Chondrocyte (in vitro differentiated cells): Measurements from ENCODE around the gene CPNE6. TPM values are rescaled to one million over a fixed set of nuclear protein-coding genes. Genes with fewer than 3 reads are reported as not detected.

Experiments
- DNase-seq: peaks from one replicate; pipeline ENCODE4 v3.0.0; 2021; ENCODE audit warnings: mixed read lengths, low spot score
- H3K27ac Mint-ChIP-seq: one replicate; pipeline ENCODE4 v1.8.0; 2021; ENCODE audit warnings: mild to moderate bottlenecking, moderate library complexity, mixed read lengths; ENCODE audit not compliant: unreplicated experiment
- H3K27me3 Mint-ChIP-seq: 2 replicates; pipeline ENCODE4 v1.8.0; 2021; ENCODE audit warnings: low read depth, mixed read lengths
- H3K36me3 Mint-ChIP-seq: 2 replicates; pipeline ENCODE4 v1.8.0; 2021; ENCODE audit warnings: low read depth, mixed read lengths
- H3K4me1 Mint-ChIP-seq: 2 replicates; pipeline ENCODE4 v1.8.0; 2021; ENCODE audit warnings: low read depth, mild to moderate bottlenecking, mixed read lengths
- H3K4me3 Mint-ChIP-seq: one replicate; pipeline ENCODE4 v1.8.0; 2021; ENCODE audit warnings: mild to moderate bottlenecking, moderate library complexity, mixed read lengths; ENCODE audit not compliant: unreplicated experiment
- H3K9me3 Mint-ChIP-seq: 2 replicates; pipeline ENCODE4 v1.8.0; 2021; ENCODE audit warnings: low read depth, mixed read lengths
- CTCF ChIP-seq: fragments of 200-600 bp; sonication (generic); IDR thresholded peaks from 2 replicates; pipeline ENCODE4 v1.5.0; 2021; ENCODE audit warnings: antibody characterized with exemption, mild to moderate bottlenecking, moderate library complexity
- total RNA-seq: library from RNA; stranded (reverse); gene quantifications from 3 replicates; pipeline ENCODE4 v1.2.1, GENCODE V29; 2021

The CPNE6 gene
- total RNA-seq, 1 donor from 2014 or later = not detected

GRCh38 chr14:24074625-24075484 is 3.5 kb downstream of the CPNE6 start:
- H3K4me1 Mint-ChIP-seq = no peaks in the 10 kb centered on the region
- H3K36me3 Mint-ChIP-seq = no peaks in the 10 kb centered on the region
- no peak overlapping the region for H3K27ac Mint-ChIP-seq
- DNase-seq = no peak
- no peaks in the 10 kb centered on the region for H3K9me3 Mint-ChIP-seq
- no peak for TF ChIP-seq CTCF
- peaks cover 29% of the 10 kb centered on the region for H3K27me3 Mint-ChIP-seq
- no peak overlapping the region for H3K4me3 Mint-ChIP-seq

DNA sequence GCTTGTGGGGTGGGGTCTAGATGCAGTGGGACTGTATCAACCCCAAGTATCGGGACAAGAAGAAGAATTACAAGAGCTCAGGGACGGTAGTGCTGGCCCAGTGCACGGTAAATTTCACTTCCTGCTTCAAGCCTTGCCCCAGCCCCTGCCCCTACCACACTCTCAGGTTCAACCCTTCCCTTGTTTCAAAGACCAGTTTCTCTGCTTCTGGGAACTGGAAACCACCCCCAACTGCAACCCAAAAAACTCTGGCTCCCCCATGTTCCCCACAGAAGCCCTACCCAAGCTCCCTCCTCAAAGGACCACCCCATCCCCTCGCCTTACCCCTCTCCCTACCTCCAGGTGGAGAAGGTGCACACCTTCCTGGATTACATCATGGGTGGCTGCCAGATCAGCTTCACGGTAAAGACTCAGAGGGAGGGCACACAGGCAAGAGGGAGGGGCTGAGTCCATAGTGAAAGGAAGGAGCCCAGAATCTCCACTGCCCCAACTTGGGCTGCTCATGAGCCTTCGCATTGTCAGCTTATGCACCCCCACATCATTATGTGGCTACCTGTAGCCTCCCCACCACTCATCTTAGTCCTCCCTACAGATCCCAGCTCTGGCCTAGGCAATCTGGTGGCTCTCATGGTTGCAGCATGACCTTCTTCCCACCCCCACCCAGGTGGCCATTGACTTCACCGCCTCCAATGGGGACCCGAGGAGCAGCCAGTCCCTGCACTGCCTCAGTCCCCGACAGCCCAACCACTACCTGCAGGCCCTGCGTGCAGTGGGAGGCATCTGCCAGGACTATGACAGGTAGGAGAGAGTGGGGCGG is 4.3 kb downstream of the CPNE6 start:
- Mint-ChIP-seq H3K27ac (no peak overlapping the region), H3K9me3 (no peaks in the 10 kb centered on the region), H3K4me1 (peaks cover 1% of the 10 kb centered on the region), H3K4me3 (no peak overlapping the region), H3K27me3 (peaks cover 28% of the 10 kb centered on the region), H3K36me3 (no peaks in the 10 kb centered on the region)
- no peak for DNase-seq
- TF ChIP-seq CTCF = no peak

DNA sequence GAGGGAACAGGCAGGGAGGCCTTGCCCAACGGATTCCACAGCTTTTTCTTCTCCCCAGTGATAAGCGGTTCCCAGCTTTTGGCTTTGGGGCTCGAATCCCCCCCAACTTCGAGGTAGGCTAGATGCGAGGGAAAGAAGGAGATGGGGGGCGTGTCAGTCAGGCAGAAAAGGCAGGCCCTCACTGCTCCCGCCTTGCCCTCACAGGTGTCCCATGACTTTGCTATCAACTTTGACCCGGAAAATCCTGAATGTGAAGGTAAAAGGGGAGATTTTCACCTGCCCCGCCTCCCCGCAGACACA is 4.9 kb downstream of the CPNE6 start:
- no peaks in the 10 kb centered on the region for H3K9me3 Mint-ChIP-seq
- no peaks in the 10 kb centered on the region for H3K36me3 Mint-ChIP-seq
- H3K4me3 Mint-ChIP-seq = no peak overlapping the region
- TF ChIP-seq CTCF = no peak
- H3K27ac Mint-ChIP-seq = no peak overlapping the region
- H3K27me3 Mint-ChIP-seq = peaks cover 25% of the 10 kb centered on the region
- peaks cover 4% of the 10 kb centered on the region for H3K4me1 Mint-ChIP-seq
- DNase-seq = no peak

GRCh38 chr14:24077086-24077485 is 5.7 kb downstream of the CPNE6 start:
- H3K4me3 Mint-ChIP-seq = no peak overlapping the region
- no peak overlapping the region for H3K27ac Mint-ChIP-seq
- TF ChIP-seq CTCF = no peak

GRCh38 chr14:24078146-24078545 is 6.8 kb downstream of the CPNE6 start:
- no peak for TF ChIP-seq CTCF
- H3K36me3 Mint-ChIP-seq = no peaks in the 10 kb centered on the region
- peaks cover 34% of the 10 kb centered on the region for H3K27me3 Mint-ChIP-seq
- no peak overlapping the region for H3K4me3 Mint-ChIP-seq
- H3K27ac Mint-ChIP-seq = no peak overlapping the region
- H3K4me1 Mint-ChIP-seq = peaks cover 8% of the 10 kb centered on the region
- no peak for DNase-seq
- no peaks in the 10 kb centered on the region for H3K9me3 Mint-ChIP-seq

More at GRCh38 chr14:24077086-24077485, 5.7 kb downstream of the CPNE6 start:
- Mint-ChIP-seq H3K4me1 (peaks cover 7% of the 10 kb centered on the region), H3K27me3 (peaks cover 28% of the 10 kb centered on the region), H3K36me3 (no peaks in the 10 kb centered on the region), H3K9me3 (no peaks in the 10 kb centered on the region)
- DNase-seq = no peak
